ENCODE data around the gene SLC25A11. TPM values are rescaled to one million over a fixed set of nuclear protein-coding genes. Genes with fewer than 3 reads are reported as not detected.

The SLC25A11 gene
- total RNA-seq, 1 experiment from 2014 or later: 75.1 TPM

- TF ChIP-seq SP1 (IDR thresholded peaks at IDR 0.05; ENCODE audit: low read depth) (no peak), ZNF274 (IDR thresholded peaks at IDR 0.05; ENCODE audit: low read depth, low read length) (no peak), FOSL1 (IDR thresholded peaks at IDR 0.05; ENCODE audit: low read depth) (no peak), EZH2 (IDR thresholded peaks at IDR 0.05) (no peak)
Observed at GRCh38 chr17:4970273-4970672, 30.4 kb upstream of the SLC25A11 start (continued).

GRCh38 chr17:4969551-4970173 is 29.8 kb upstream of the SLC25A11 start:
- TSS peak; percentile 50 for BruUV-seq (replicated peaks)
- 0 out of 4 replicates have a peak overlapping the region, but pooled peaks of 1 of the 2 experiments have one; percentile 13 for H3K4me3 ChIP-seq (replicated peaks in 1 of 2; ENCODE audit: low read depth in 1 of 2, low read length in 2 of 2)
- H3K4me1 ChIP-seq (ENCODE audit: control insufficient read depth in 1 of 2, insufficient read depth in 2 of 2, low read length in 2 of 2): peaks cover 19 to 33% of the 10 kb centered on the region in 2 experiments
- no peaks in the 10 kb centered on the region for H3K27me3 ChIP-seq (ENCODE audit: insufficient read depth, low read length)
- ATAC-seq (no peak), DNase-seq (ENCODE audit: low read depth, low spot score) (no peak)
- H3K9me2 ChIP-seq (ENCODE audit: insufficient read depth): no peaks in the 10 kb centered on the region
- no peaks in the 10 kb centered on the region for H3K9me3 ChIP-seq (ENCODE audit: control insufficient read depth in 1 of 2, insufficient read depth in 1 of 2, low read depth in 1 of 2, low read length in 2 of 2)
- peak overlapping the region; percentile 84 for H3K4me2 ChIP-seq (ENCODE audit: low read length)
- H3K27ac ChIP-seq (ENCODE audit: low read depth, low read length): peak overlapping the region; percentile 90
- no peaks in the 10 kb centered on the region for H4K20me1 ChIP-seq (ENCODE audit: insufficient read depth)
- peak overlapping the region; percentile 80; the same call in 1 of the 2 replicates for H3K9ac ChIP-seq (ENCODE audit: low read length)
- CTCF ChIA-PET: interaction anchor here (1.0 kb wide), 1 partner anchor 29 kb away, joined by 3 read pairs; the partner anchor contains the start of genes RNF167 and SLC25A11
- POLR2A ChIA-PET: interaction anchor here (1.5 to 5.0 kb wide), 4 partner anchors 17 to 29 kb away, joined by 7 to 45 read pairs (median 14); partner anchors contain the start of genes CAMTA2, ENO3, PFN1 and RNF167
- no peak overlapping the region for H2AFZ ChIP-seq (ENCODE audit: low read depth, low read length, poor library complexity, severe bottlenecking)
- H3K79me2 ChIP-seq (ENCODE audit: insufficient read depth, low read length): peaks cover 13% of the 10 kb centered on the region; the same call in 1 of the 2 replicates
- RAD21 ChIA-PET (ENCODE audit: low non-redundant PET in 1 of 2, low total read pairs in 2 of 2, uncharacterized antibody in 2 of 2, unreplicated experiment in 2 of 2): no interaction called here
- peaks cover 4 to 19% of the 10 kb centered on the region in 2 experiments; a peak in 3 of 4 replicates for H3K36me3 ChIP-seq (ENCODE audit: control insufficient read depth in 1 of 2, insufficient read depth in 2 of 2, low read length in 2 of 2)
- intact Hi-C loops (cut with micrococcal nuclease): no loop called here
- TF ChIP-seq REST (IDR thresholded peaks at IDR 0.05; ENCODE audit: low read depth) (no peak), ZBTB33 (IDR thresholded peaks at IDR 0.05; ENCODE audit: extremely low read depth, insufficient replicate concordance, low read length) (no peak), ZNF274 (IDR thresholded peaks at IDR 0.05; ENCODE audit: low read depth, low read length) (no peak), CTCF (IDR thresholded peaks at IDR 0.05 in 2 of 3, conservative IDR thresholded peaks at IDR 0.05 in 1 of 3; ENCODE audit: borderline replicate concordance in 1 of 3, insufficient read depth in 1 of 3, low read depth in 2 of 3, low read length in 2 of 3) (no peak), EZH2phosphoT487 (IDR thresholded peaks at IDR 0.05; ENCODE audit: borderline replicate concordance) (no peak), SIN3A (IDR thresholded peaks at IDR 0.05; ENCODE audit: low read depth) (no peak), TCF7L2 (IDR thresholded peaks at IDR 0.05; ENCODE audit: borderline replicate concordance, extremely low read depth, insufficient read depth, insufficient read length) (no peak), SP1 (IDR thresholded peaks at IDR 0.05; ENCODE audit: low read depth) (no peak), RAD21 (IDR thresholded peaks at IDR 0.05; ENCODE audit: low read depth) (no peak), POLR2A (IDR thresholded peaks at IDR 0.05; ENCODE audit: borderline replicate concordance, extremely low read depth, insufficient read depth, insufficient read length) (no peak), ZFX (IDR thresholded peaks at IDR 0.05) (no peak), ELF1 (IDR thresholded peaks at IDR 0.05; ENCODE audit: borderline replicate concordance, low read depth) (no peak), POLR2AphosphoS5 (IDR thresholded peaks at IDR 0.05; ENCODE audit: low read depth, low read length) (no peak), ATF3 (IDR thresholded peaks at IDR 0.05) (no peak), FOSL1 (IDR thresholded peaks at IDR 0.05; ENCODE audit: low read depth) (no peak)
